GM19193 (cell line): Measurements from ENCODE around the gene CIAPIN1.

Source experiments
- POLR2A ChIP-seq: IDR thresholded peaks from 4 replicates; pipeline ENCODE4 v1.6.1; 2011; ENCODE audit not compliant: insufficient read depth, insufficient read length; ENCODE audit errors: extremely low read depth

Gene CIAPIN1

DNA sequence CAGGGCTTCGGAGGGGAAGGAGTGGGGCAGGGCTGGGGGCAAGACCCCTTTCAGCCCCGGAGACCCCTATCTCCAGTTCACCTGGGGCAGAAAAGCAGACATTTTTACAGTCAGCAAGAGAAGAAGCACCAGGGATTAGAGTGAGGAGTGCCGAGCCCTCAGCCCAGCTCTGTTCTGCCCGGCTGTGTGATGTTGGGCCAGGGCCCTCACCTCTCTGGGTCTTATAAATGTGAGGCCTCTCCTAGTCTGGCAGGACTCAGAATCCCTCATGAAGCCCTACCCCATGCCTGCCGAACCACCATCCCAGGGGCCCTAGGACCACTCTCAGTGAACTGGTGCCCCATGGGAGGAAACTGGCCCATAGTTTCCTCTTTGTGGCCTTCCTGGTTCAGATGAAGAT lies 62.1 kb downstream of the CIAPIN1 start:
- no peak for TF ChIP-seq POLR2A

DNA sequence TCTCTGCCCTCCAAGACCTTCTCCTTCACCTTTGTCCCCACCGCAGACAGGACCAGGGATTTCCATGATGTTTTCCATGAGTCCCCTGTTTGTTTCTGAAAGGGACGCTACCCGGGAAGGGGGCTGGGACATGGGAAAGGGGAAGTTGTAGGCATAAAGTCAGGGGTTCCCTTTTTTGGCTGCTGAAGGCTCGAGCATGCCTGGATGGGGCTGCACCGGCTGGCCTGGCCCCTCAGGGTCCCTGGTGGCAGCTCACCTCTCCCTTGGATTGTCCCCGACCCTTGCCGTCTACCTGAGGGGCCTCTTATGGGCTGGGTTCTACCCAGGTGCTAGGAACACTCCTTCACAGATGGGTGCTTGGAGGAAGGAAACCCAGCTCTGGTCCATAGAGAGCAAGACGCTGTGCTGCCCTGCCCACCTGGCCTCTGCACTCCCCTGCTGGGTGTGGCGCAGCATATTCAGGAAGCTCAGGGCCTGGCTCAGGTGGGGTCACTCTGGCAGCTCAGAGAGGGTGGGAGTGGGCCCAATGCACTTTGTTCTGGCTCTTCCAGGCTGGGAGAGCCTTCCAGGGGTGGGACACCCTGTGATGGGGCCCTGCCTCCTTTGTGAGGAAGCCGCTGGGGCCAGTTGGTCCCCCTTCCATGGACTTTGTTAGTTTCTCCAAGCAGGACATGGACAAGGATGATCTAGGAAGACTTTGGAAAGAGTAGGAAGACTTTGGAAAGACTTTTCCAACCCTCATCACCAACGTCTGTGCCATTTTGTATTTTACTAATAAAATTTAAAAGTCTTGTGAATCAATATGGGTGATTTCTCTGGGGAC lies 62.7 kb downstream of the CIAPIN1 start:
- no peak for TF ChIP-seq POLR2A

DNA sequence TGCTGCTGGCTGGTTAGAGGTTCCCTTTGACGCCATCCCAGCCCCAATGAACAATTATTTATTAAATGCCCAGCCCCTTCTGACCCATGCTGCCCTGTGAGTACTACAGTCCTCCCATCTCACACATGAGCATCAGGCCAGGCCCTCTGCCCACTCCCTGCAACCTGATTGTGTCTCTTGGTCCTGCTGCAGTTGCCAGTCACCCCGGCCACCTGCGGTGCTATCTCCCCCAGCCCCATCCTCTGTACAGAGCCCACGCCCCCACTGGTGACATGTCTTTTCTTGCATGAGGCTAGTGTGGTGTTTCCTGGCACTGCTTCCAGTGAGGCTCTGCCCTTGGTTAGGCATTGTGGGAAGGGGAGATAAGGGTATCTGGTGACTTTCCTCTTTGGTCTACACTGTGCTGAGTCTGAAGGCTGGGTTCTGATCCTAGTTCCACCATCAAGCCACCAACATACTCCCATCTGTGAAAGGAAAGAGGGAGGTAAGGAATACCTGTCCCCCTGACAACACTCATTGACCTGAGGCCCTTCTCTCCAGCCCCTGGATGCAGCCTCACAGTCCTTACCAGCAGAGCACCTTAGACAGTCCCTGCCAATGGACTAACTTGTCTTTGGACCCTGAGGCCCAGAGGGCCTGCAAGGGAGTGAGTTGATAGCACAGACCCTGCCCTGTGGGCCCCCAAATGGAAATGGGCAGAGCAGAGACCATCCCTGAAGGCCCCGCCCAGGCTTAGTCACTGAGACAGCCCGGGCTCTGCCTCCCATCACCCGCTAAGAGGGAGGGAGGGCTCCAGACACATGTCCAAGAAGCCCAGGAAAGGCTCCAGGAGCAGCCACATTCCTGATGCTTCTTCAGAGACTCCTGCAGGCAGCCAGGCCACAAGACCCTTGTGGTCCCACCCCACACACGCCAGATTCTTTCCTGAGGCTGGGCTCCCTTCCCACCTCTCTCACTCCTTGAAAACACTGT lies 63.6 kb downstream of the CIAPIN1 start:
- no peak for TF ChIP-seq POLR2A

DNA sequence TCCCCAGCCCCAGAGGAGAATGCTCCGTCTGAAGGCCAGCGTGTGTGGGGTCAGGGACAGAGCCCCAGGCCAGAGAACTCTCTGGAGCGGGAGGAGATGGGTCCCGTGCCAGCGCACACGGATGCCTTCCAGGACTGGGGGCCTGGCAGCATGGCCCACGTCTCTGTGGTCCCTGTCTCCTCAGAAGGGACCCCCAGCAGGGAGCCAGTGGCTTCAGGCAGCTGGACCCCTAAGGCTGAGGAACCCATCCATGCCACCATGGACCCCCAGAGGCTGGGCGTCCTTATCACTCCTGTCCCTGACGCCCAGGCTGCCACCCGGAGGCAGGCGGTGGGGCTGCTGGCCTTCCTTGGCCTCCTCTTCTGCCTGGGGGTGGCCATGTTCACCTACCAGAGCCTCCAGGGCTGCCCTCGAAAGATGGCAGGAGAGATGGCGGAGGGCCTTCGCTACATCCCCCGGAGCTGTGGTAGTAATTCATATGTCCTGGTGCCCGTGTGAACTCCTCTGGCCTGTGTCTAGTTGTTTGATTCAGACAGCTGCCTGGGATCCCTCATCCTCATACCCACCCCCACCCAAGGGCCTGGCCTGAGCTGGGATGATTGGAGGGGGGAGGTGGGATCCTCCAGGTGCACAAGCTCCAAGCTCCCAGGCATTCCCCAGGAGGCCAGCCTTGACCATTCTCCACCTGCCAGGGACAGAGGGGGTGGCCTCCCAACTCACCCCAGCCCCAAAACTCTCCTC lies 64.5 kb downstream of the CIAPIN1 start:
- TF ChIP-seq POLR2A, result no peak

DNA sequence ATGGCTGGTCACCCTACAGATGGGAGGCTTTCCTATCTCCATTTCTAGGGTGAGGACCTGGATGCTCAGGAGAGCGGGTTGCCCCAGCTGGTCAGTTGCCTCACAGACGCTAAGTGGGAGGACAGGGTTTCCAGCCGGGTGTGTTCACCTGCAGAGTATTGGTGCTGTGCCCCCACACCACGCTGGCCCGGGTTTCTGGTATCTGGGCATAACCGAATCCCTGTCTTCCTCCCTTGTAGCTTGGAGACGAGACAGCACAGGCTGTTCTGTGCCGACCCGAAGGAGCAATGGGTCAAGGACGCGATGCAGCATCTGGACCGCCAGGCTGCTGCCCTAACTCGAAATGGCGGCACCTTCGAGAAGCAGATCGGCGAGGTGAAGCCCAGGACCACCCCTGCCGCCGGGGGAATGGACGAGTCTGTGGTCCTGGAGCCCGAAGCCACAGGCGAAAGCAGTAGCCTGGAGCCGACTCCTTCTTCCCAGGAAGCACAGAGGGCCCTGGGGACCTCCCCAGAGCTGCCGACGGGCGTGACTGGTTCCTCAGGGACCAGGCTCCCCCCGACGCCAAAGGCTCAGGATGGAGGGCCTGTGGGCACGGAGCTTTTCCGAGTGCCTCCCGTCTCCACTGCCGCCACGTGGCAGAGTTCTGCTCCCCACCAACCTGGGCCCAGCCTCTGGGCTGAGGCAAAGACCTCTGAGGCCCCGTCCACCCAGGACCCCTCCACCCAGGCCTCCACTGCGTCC lies 65.2 kb downstream of the CIAPIN1 start:
- no peak for TF ChIP-seq POLR2A

DNA sequence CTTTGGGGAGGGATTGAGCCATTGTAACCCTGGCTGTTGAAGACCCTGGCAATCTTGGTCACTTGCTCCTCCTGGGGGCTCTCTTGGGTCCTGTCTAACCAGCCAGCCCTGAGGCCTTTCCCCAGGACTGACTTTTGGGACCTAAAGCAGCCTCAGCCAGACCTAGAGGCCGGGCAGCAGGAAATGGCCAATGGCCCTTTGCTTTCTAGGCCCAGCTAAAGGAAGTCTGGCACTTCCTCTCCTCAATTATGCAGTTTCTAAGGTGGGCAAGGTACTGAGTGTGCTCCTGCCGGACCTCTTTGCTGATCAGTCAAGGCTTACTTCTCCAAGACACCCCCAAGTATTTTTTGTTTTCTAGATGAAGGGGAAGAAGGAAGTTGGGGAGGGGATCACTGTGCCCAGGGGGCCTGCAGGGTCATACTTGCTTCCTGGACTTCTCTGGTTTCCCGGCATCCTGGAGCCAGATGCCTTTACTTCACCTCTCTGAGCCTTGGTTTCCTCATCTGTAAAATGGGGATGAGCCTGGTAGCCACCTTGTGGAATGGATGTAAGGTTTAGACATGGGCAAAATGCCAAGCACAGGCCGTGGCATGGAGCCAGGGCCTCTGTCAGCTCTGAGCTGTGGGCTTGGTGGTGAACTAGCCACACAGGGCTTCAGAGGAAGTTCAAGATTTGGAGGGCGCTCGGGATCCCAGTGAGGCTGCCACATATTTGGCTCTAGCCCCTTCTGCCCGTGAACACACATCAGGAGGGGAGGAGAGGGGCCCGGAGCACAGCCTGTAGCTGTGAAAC lies 66.3 kb downstream of the CIAPIN1 start:
- no peak for TF ChIP-seq POLR2A

DNA sequence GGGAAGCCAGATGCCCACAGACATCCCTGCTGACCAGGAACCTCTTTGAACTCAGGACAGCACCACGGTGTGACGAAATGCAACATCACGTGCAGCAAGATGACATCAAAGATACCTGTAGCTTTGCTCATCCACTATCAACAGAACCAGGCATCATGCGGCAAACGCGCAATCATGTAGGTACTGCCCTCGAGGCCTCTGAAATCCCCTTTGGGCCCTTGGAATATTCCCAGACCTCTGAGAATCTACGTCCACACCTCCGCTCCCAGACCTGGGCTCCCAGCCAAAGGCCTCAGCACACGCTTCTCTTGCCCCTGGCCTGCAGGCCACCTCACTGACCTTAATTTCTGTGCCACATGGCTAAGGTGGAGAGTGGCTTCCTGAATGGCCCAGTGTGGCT lies 67.6 kb downstream of the CIAPIN1 start:
- no peak for TF ChIP-seq POLR2A
